Mesenchymal stem cell (in vitro differentiated cells and primary cell): ENCODE results near the gene FAM222A.

Experiments
- DNase-seq: peaks from one replicate; pipeline ENCODE4 v3.0.0-alpha.2; 2013
- H2AFZ ChIP-seq: one replicate; pipeline ENCODE4 v1.6.1; 2013; ENCODE audit warnings: low read depth, mild to moderate bottlenecking, control low read depth, inconsistent platforms, low read length, moderate library complexity
- H2AK5ac ChIP-seq: 2 replicates; pipeline ENCODE4 v1.6.1; 2013; ENCODE audit warnings: low read length, moderate library complexity, mild to moderate bottlenecking, inconsistent platforms; ENCODE audit not compliant: severe bottlenecking
- H2BK120ac ChIP-seq: one replicate; pipeline ENCODE4 v1.6.1; 2013; ENCODE audit warnings: low read depth, mild to moderate bottlenecking, inconsistent platforms, low read length, moderate library complexity
- H2BK12ac ChIP-seq, 2 experiments: one replicate each; pipeline ENCODE4 v1.6.1; 2013; ENCODE audit warnings: inconsistent platforms in 2 of 2, low read length in 2 of 2, mild to moderate bottlenecking in 2 of 2, moderate library complexity in 2 of 2, control low read depth in 1 of 2
- H2BK15ac ChIP-seq: one replicate; pipeline ENCODE4 v1.6.1; 2013; ENCODE audit warnings: mild to moderate bottlenecking, low read depth, inconsistent platforms; ENCODE audit not compliant: poor library complexity, severe bottlenecking
- H2BK5ac ChIP-seq: 2 replicates; pipeline ENCODE4 v1.6.1; 2013; ENCODE audit warnings: low read depth, mild to moderate bottlenecking, low read length, control low read depth, inconsistent platforms; ENCODE audit not compliant: poor library complexity, severe bottlenecking
- H3K14ac ChIP-seq, 2 experiments: one replicate each; pipeline ENCODE4 v1.6.1; 2013; ENCODE audit warnings: inconsistent platforms in 2 of 2, low read length in 2 of 2, control low read depth in 1 of 2, mild to moderate bottlenecking in 1 of 2, moderate library complexity in 1 of 2
- H3K18ac ChIP-seq, 2 experiments: one replicate each; pipeline ENCODE4 v1.6.1; 2013; ENCODE audit warnings: inconsistent platforms in 2 of 2, low read length in 2 of 2, control low read depth in 1 of 2, low read depth in 1 of 2, mild to moderate bottlenecking in 1 of 2
- H3K23ac ChIP-seq, 2 experiments: one replicate each; pipeline ENCODE4 v1.6.1; 2013; ENCODE audit warnings: inconsistent platforms in 2 of 2, low read length in 2 of 2, mild to moderate bottlenecking in 2 of 2, moderate library complexity in 2 of 2, control low read depth in 1 of 2
- H3K27ac ChIP-seq: 2 replicates; pipeline ENCODE4 v1.5.1; 2013; ENCODE audit warnings: mild to moderate bottlenecking, moderate library complexity, low read length, control low read depth, inconsistent platforms; ENCODE audit not compliant: poor library complexity, severe bottlenecking
- H3K27me3 ChIP-seq, 2 experiments: 2 replicates each; pipeline versions ENCODE4 v1.6.1 to v1.7.0; 2013; ENCODE audit warnings: low read length in 2 of 2, mild to moderate bottlenecking in 2 of 2, moderate library complexity in 2 of 2, control low read depth in 1 of 2, inconsistent platforms in 1 of 2; ENCODE audit not compliant: control insufficient read depth in 1 of 2, insufficient read depth in 1 of 2
- H3K36me3 ChIP-seq, 2 experiments: 2 replicates each; pipeline versions ENCODE4 v1.6.1 to v1.7.0; 2013; ENCODE audit warnings: low read length in 2 of 2, control low read depth in 1 of 2, inconsistent platforms in 1 of 2, low read depth in 1 of 2, mild to moderate bottlenecking in 1 of 2; ENCODE audit not compliant: insufficient read depth in 2 of 2, control insufficient read depth in 1 of 2
- H3K4ac ChIP-seq, 2 experiments: one replicate each; pipeline ENCODE4 v1.6.1; 2013; ENCODE audit warnings: inconsistent platforms in 2 of 2, low read length in 2 of 2, mild to moderate bottlenecking in 2 of 2, moderate library complexity in 2 of 2, control low read depth in 1 of 2, low read depth in 1 of 2
- H3K4me1 ChIP-seq: 2 replicates; pipeline ENCODE4 v1.6.1; 2013; ENCODE audit warnings: low read depth, low read length, control low read depth; ENCODE audit not compliant: control insufficient read depth, insufficient read depth
- H3K4me2 ChIP-seq: 2 replicates; pipeline ENCODE4 v1.6.1; 2013; ENCODE audit warnings: low read length, mild to moderate bottlenecking, inconsistent platforms; ENCODE audit not compliant: poor library complexity, severe bottlenecking
- H3K4me3 ChIP-seq, 2 experiments: 2 replicates each; pipeline versions ENCODE4 v1.5.1 to v1.7.0; 2013; ENCODE audit warnings: low read length in 2 of 2, mild to moderate bottlenecking in 2 of 2, control low read depth in 1 of 2, low read depth in 1 of 2; ENCODE audit not compliant: insufficient read depth in 1 of 2
- H3K79me1 ChIP-seq: replicated peaks from 2 replicates; pipeline ENCODE4 v1.6.1; 2013; ENCODE audit warnings: mild to moderate bottlenecking, control low read depth, low read length, inconsistent platforms; ENCODE audit not compliant: poor library complexity, severe bottlenecking
- H3K9ac ChIP-seq: 2 replicates; pipeline ENCODE4 v1.7.0; 2013; ENCODE audit warnings: mild to moderate bottlenecking, low read length, moderate library complexity
- H3K9me3 ChIP-seq: 2 replicates; pipeline ENCODE4 v1.7.0; 2013; ENCODE audit warnings: mild to moderate bottlenecking, low read length; ENCODE audit not compliant: control insufficient read depth
- H4K8ac ChIP-seq: one replicate; pipeline ENCODE4 v1.6.1; 2013; ENCODE audit warnings: inconsistent platforms, mild to moderate bottlenecking, low read length, moderate library complexity
- H4K91ac ChIP-seq: one replicate; pipeline ENCODE4 v1.6.1; 2013; ENCODE audit warnings: mild to moderate bottlenecking, low read length, inconsistent platforms
- WGBS: methylation state at CpG from one replicate; pipeline ENCODE4 v1.1.7; 2013; ENCODE audit warnings: mixed read lengths; 5-methylcytosine and 5-hydroxymethylcytosine counted together

The FAM222A gene

DNA sequence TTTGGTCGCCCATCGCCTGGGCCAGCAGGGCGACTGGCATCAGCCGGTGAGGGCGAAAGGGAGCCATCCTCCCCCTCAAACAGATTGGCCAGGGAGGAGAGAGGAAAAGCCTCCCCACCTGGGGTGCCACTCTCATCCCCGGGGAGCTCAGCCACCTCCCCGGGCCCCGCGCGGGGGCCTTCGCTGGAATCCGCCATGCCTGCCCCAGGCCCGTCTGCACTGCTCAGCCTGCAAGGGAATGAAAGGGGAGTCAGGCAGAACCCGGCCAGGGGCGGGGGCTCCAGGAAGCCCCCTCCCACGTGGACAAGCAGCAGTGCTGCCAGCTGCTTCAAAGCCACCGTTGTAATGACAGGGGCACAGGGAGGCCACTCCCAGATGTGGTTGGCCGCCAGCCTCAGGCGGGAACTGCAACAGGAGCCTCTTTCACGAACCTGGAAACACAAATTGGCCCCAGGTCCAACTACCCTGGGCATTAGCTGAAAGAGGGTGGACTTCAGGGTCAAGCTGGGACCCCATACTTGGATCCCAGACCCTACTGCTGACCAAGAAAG lies 101.0 kb downstream of the FAM222A start:
- WGBS, result 85% methylated on average over 20 of the region's 20 CpGs
- Histone ChIP-seq H3K27me3 (peaks cover 4 to 14% of the 10 kb centered on the region in 2 experiments), H3K79me1 (no peaks in the 10 kb centered on the region)

GRCh38 chr12:109815225-109815624 lies 101.6 kb downstream of the FAM222A start:
- Histone ChIP-seq H2AFZ (no peak overlapping the region), H3K9ac (no peak overlapping the region), H3K4me1 (no peaks in the 10 kb centered on the region), H3K4me2 (no peak overlapping the region), H3K9me3 (peaks cover 8% of the 10 kb centered on the region), H2BK15ac (no peak overlapping the region), H2AK5ac (no peak overlapping the region), H2BK120ac (no peak overlapping the region), H3K27me3 (peaks cover 4 to 14% of the 10 kb centered on the region in 2 experiments), H3K4me3 (no peak overlapping the region), H3K14ac (no peak overlapping the region), H3K4ac (no peak overlapping the region), H4K8ac (no peak overlapping the region), H3K79me1 (peaks cover 1% of the 10 kb centered on the region), H3K36me3 (peaks cover 7 to 9% of the 10 kb centered on the region in 2 experiments), H3K18ac (no peak overlapping the region), H2BK5ac (no peak overlapping the region), H3K23ac (no peak overlapping the region), H3K27ac (no peak overlapping the region), H4K91ac (no peak overlapping the region), H2BK12ac (no peak overlapping the region)
- DNase-seq, result no peak
- WGBS, result 91% methylated on average over 4 of the region's 4 CpGs

More for the DNA sequence above, 101.0 kb downstream of the FAM222A start:
- H3K4me3 ChIP-seq, result no peak overlapping the region
- no peak for DNase-seq
- H3K9me3 ChIP-seq, result peaks cover 8% of the 10 kb centered on the region
- no peak overlapping the region for H3K14ac ChIP-seq
- peaks cover 7 to 9% of the 10 kb centered on the region in 2 experiments for H3K36me3 ChIP-seq
- H2BK12ac ChIP-seq, result no peak overlapping the region
- no peak overlapping the region for H2BK5ac ChIP-seq
- no peak overlapping the region for H4K91ac ChIP-seq
- H3K4me2 ChIP-seq, result no peak overlapping the region
- no peak overlapping the region for H3K27ac ChIP-seq
- no peak overlapping the region for H2BK120ac ChIP-seq
- no peak overlapping the region for H4K8ac ChIP-seq
- H3K18ac ChIP-seq, result no peak overlapping the region
- H2BK15ac ChIP-seq, result no peak overlapping the region
- no peak overlapping the region for H3K9ac ChIP-seq
- H3K4me1 ChIP-seq, result no peaks in the 10 kb centered on the region
- H2AK5ac ChIP-seq, result no peak overlapping the region
- no peak overlapping the region for H3K4ac ChIP-seq
- H3K23ac ChIP-seq, result no peak overlapping the region
- H2AFZ ChIP-seq, result no peak overlapping the region

- 87% methylated on average over 9 of the region's 10 CpGs for WGBS
Measured at GRCh38 chr12:109815757-109816617, 102.4 kb downstream of the FAM222A start.

GRCh38 chr12:109816870-109817269 lies 103.2 kb downstream of the FAM222A start:
- Histone ChIP-seq H2BK120ac (no peak overlapping the region), H3K4ac (no peak overlapping the region), H3K9me3 (peaks cover 8% of the 10 kb centered on the region), H3K79me1 (peaks cover 1% of the 10 kb centered on the region), H4K8ac (no peak overlapping the region), H2AK5ac (no peak overlapping the region), H4K91ac (no peak overlapping the region), H3K4me3 (no peak overlapping the region), H3K9ac (no peak overlapping the region), H2BK12ac (no peak overlapping the region), H3K4me1 (no peaks in the 10 kb centered on the region), H3K27ac (no peak overlapping the region), H3K23ac (no peak overlapping the region), H3K18ac (no peak overlapping the region), H2BK15ac (no peak overlapping the region), H3K27me3 (peaks cover 4 to 14% of the 10 kb centered on the region in 2 experiments), H3K4me2 (no peak overlapping the region), H2BK5ac (no peak overlapping the region), H3K14ac (no peak overlapping the region), H2AFZ (no peak overlapping the region), H3K36me3 (peaks cover 7 to 9% of the 10 kb centered on the region in 2 experiments)
- no peak for DNase-seq
- WGBS, result 91% methylated on average over 7 of the region's 7 CpGs

More at GRCh38 chr12:109815757-109816617, 102.4 kb downstream of the FAM222A start:
- no peak overlapping the region for H4K8ac ChIP-seq
- peaks cover 1% of the 10 kb centered on the region for H3K79me1 ChIP-seq
- H3K4me2 ChIP-seq, result no peak overlapping the region
- H3K9me3 ChIP-seq, result peaks cover 8% of the 10 kb centered on the region
- no peak overlapping the region for H2AFZ ChIP-seq
- H2BK5ac ChIP-seq, result no peak overlapping the region
- no peak overlapping the region for H3K4me3 ChIP-seq
- H3K27ac ChIP-seq, result no peak overlapping the region
- no peak overlapping the region for H3K9ac ChIP-seq
- H2BK120ac ChIP-seq, result no peak overlapping the region
- DNase-seq, result no peak
- H3K14ac ChIP-seq, result no peak overlapping the region
- no peak overlapping the region for H3K4ac ChIP-seq
- no peak overlapping the region for H2BK12ac ChIP-seq
- peaks cover 7 to 9% of the 10 kb centered on the region in 2 experiments for H3K36me3 ChIP-seq
- no peak overlapping the region for H3K18ac ChIP-seq
- peaks cover 4 to 14% of the 10 kb centered on the region in 2 experiments for H3K27me3 ChIP-seq
- no peak overlapping the region for H2AK5ac ChIP-seq
- no peak overlapping the region for H2BK15ac ChIP-seq
- H3K4me1 ChIP-seq, result no peaks in the 10 kb centered on the region
- no peak overlapping the region for H4K91ac ChIP-seq
- H3K23ac ChIP-seq, result no peak overlapping the region
